GM19328 (cell line): ENCODE results near the gene SYS1.

Source experiments
- ATAC-seq: cut with Tn5 transposase; IDR thresholded peaks from one replicate; pipeline ENCODE4 v1.9.1; 2021; ENCODE audit warnings: mild to moderate bottlenecking, moderate library complexity; ENCODE audit not compliant: unreplicated experiment

The SYS1 gene

GRCh38 chr20:45378191-45378590 is 15.2 kb downstream of the SYS1 start, which contains the start of gene TP53TG5:
TP53TG5 (minus strand) TSS chr20:45378325; CDS start chr20:45378236, 89 bp downstream.
- no peak for ATAC-seq

- no peak for ATAC-seq
These were observed 24.3 kb downstream of the SYS1 start for GRCh38 chr20:45387274-45387673.

- ATAC-seq: no peak
These were observed 28.0 kb downstream of the SYS1 start for GRCh38 chr20:45390931-45391330.

- no peak for ATAC-seq
These were observed 28.6 kb downstream of the SYS1 start for GRCh38 chr20:45391559-45391958.

GRCh38 chr20:45392733-45393132 is 29.8 kb downstream of the SYS1 start:
- no peak for ATAC-seq

GRCh38 chr20:45394221-45395113 is 31.5 kb downstream of the SYS1 start:
- ATAC-seq: no peak

GRCh38 chr20:45395114-45395415 is 32.1 kb downstream of the SYS1 start:
- no peak for ATAC-seq

- no peak for ATAC-seq
These were observed 36.1 kb downstream of the SYS1 start for GRCh38 chr20:45399018-45399417.

GRCh38 chr20:45400346-45401031 is 37.5 kb downstream of the SYS1 start:
- ATAC-seq: no peak

- no peak for ATAC-seq
These were observed 40.0 kb downstream of the SYS1 start for GRCh38 chr20:45402946-45403345.

- no peak for ATAC-seq
These were observed 41.5 kb downstream of the SYS1 start for GRCh38 chr20:45404438-45404837.

GRCh38 chr20:45405571-45406259 is 42.8 kb downstream of the SYS1 start:
- ATAC-seq: no peak

GRCh38 chr20:45406260-45407066 is 43.5 kb downstream of the SYS1 start:
- ATAC-seq: no peak

- ATAC-seq: no peak
These were observed 44.2 kb downstream of the SYS1 start for GRCh38 chr20:45407067-45407745.

GRCh38 chr20:45407783-45408645 is 45.1 kb downstream of the SYS1 start, which contains the start of gene DBNDD2:
DBNDD2 (plus strand) TSS chr20:45408289; CDS start chr20:45408468, 179 bp downstream.
- ATAC-seq: no peak

- no peak for ATAC-seq
These were observed 45.8 kb downstream of the SYS1 start for GRCh38 chr20:45408646-45409213.

GRCh38 chr20:45409521-45410272 is 46.7 kb downstream of the SYS1 start:
- no peak for ATAC-seq

GRCh38 chr20:45410887-45411286 is 47.9 kb downstream of the SYS1 start:
- ATAC-seq: no peak
